HG02884 (cell line): ENCODE results near the gene TMIGD1.
"Not testable (repeated sequence)": the region's sequence is repeated elsewhere in the genome, so short reads cannot be mapped to it uniquely, and the experiment has no call there.

ENCODE experiments used
- ATAC-seq: cut with Tn5 transposase; IDR thresholded peaks from one replicate; pipeline ENCODE4 v1.9.1; 2021; ENCODE audit warnings: mild to moderate bottlenecking, moderate library complexity; ENCODE audit not compliant: unreplicated experiment

Gene TMIGD1

GRCh38 chr17:30358055-30358760 lies 24.4 kb upstream of the TMIGD1 start:
- ATAC-seq, result no peak

DNA sequence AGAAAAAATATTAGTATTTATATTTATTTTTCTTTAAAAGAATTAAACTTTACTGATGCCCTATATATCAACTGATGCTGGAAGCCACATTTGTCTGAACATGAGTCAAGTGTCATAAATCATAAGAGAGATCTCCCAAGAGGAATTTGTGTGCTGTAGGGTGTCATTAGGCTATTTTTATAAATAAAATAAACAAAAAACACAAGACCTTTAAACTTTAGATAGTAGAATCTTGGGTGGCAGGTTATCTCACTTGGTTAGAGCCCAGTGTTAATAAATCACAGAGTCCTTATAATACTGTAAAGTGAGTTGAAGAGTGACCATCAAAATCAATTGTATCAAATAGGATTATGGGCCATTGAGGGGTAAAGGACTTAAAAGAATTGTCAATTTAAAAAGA lies 23.6 kb upstream of the TMIGD1 start:
- ATAC-seq, result no peak

GRCh38 chr17:30354701-30355100 lies 20.8 kb upstream of the TMIGD1 start:
- ATAC-seq, result no peak

- no peak for ATAC-seq
Measured at GRCh38 chr17:30352240-30352814, 18.5 kb upstream of the TMIGD1 start.

- no peak for ATAC-seq
Measured at GRCh38 chr17:30351735-30352134, 17.9 kb upstream of the TMIGD1 start.

GRCh38 chr17:30351263-30351662 lies 17.4 kb upstream of the TMIGD1 start:
- ATAC-seq, result not testable (repeated sequence)

- ATAC-seq, result no peak
Measured at GRCh38 chr17:30349252-30349651, 15.4 kb upstream of the TMIGD1 start.

- ATAC-seq, result no peak
Measured at GRCh38 chr17:30347488-30347887, 13.6 kb upstream of the TMIGD1 start.

GRCh38 chr17:30346221-30346795 lies 12.5 kb upstream of the TMIGD1 start:
- no peak for ATAC-seq

GRCh38 chr17:30345527-30346075 lies 11.7 kb upstream of the TMIGD1 start:
- no peak for ATAC-seq

DNA sequence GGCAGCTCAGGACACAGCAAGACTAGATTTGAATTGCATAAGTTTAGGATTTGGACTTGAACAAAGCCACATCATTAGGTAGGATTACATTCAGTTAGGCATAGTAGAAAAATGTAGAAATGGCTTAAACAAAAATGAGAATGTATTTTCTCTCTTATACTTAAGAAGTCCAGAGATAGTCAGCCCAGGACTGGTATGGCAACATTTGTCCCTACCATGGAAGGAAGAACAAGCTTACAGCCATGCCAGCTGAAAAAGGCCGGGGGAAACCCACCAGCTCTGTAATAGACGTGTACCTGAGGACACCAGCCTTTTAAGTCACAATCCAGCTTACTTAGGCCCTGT lies 11.2 kb upstream of the TMIGD1 start:
- no peak for ATAC-seq

DNA sequence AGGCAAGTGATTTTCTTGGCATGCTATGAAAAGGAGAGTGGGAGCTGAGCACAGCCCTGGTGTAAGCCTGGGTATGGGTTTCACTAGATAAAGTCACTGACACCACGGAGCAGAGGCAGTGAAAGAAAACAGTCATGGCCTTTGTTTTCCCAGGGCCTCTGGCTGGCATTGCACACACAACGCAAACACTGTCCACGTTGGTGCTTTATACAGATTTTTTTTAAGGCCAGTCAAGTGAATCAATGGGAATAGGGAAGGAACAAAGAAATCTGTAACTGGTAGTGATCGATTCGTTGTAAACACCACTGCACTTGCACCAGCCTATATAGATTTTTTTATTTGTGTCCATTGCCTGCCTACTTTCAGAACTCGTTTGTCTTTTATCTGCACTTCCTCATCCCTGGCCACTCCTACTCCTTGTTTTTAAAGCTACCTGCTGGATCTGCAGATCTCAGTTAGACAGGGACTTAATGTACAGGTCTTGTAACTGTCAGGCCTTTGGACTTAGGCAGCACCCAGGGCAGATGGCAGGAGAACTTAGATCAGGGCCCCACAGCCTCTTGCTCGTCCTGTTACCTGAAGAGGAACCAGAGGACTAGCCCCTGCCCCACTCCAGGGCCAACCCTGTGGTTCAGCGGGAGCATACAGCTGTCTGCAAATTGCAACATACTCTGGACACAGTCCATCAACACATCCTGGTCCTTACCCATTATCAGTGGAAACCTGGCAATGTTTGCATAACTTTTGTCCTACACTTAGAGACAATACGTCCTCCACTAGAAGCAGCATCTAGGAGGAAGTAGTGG lies 10.6 kb upstream of the TMIGD1 start:
- ATAC-seq, result no peak

DNA sequence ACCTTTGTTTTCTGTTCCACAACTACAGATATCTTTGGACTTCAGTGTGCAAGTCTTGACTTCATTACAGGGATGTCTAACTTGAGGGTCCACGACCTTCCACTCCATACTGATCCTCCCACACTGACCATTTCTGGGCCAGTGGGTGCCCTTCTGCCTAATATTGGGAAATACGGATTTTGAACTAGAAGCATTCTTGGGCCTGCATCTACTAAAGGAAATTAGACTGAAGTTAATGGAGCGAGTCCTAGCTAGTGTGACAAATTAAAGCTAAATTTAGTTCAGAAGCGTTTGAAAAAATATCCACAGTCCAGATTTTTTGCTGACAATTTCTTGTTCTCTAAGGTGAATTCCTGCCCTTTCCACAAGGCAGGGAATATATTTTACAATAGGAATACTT lies 9.9 kb upstream of the TMIGD1 start:
- ATAC-seq, result no peak

DNA sequence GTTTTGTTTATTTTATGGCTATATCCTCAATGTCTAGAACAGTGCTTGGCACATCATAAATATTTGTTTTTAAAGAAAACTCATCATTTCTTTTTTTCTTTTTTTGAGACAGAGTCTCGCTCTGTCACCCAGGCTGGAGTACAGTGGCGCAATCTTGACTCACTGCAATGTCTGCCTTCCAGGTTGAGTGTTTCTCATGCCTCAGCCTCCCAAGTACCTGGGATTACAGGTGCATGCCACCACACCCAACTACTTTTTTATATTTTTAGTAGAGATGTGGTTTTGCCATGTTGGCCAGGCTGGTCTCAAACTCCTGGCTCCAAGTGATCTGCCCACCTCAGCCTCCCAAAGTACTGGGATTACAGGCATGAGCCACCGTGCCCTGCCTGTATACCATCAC lies 9.4 kb upstream of the TMIGD1 start:
- ATAC-seq, result not testable (repeated sequence)

GRCh38 chr17:30341703-30342249 lies 7.9 kb upstream of the TMIGD1 start:
- no peak for ATAC-seq

DNA sequence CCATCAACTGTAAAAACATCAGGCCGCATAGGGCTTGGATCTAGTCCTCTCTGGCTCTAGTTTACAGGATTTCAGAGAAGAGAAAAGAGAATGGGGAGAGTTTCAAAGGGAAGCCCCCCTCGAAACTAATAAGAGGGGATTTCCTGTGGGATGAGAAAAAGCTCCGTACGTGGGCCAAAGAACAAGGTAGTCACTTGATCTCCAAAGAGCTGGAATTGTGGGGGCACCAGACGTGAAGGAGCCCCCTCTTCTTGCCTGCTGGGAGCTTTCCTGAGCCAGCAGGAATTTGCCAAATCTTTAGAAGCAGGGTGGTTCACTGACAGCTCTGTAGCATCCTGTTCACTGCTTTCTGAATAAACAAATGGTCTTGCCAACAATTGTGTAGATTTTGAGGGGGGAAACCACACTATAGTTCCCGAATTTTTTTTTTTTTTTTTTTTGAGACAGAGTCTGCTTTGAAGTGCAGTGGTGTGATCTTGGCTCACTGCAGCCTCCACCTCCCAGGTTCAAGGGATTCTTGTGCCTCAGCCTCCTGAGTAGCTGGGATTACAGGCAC lies 7.0 kb upstream of the TMIGD1 start:
- ATAC-seq, result no peak

DNA sequence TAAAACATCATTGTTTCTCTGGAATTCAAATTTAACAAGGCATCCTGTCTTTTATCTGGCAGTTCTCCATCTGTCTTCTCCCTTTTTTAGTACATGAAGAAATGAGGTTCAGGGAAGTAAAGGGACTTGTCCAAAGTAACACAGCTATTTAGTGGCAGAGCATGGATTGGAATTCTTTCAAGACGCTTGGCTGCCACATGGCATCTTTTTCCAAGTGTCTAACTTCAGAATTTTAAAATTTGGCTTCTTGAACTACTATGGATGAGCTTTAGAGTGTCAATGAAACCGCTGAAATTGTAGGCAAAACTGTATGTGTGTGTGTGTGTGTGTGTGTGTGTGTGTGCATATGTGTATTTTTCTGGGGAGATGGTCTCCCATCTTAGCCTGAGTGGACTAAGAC lies 5.2 kb upstream of the TMIGD1 start:
- ATAC-seq, result no peak

GRCh38 chr17:30337393-30337999 lies 3.6 kb upstream of the TMIGD1 start:
- no peak for ATAC-seq

DNA sequence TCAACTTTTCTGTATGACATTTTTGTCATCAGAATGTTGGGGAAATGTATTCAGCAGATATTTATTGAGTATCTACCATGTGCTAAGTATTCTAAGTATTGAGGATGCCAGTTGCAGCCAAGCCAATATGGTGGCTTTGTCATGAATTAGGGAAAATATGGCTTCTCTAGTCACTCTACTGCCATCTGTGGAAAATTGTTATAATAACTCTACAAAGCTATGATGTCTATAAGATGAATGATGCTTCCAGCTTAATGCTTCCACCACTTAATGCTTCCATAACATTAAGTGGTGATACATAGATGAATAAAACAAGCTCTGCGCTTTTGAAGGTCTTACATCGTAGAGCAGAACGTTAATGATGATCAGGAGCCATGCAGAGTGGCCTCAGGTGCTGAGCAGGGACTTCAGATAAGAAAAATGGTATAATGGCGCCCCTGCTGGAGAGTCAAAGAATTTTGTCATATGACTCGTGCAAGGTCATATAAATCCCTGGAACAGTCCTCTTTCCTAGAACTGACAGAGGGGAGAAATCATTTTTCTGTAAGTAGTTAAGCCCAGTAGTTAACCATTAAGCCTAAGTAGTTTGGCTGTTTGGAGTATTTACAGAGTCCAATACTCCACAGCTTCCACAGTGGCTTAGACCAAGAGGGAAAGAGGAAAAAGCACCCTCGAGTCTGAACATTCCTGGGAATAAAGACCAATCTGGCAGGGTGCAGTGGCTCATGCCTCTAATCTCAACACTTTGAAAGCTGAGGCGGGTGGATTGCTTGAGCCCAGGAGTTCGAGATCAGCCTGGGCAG lies 2.7 kb upstream of the TMIGD1 start:
- ATAC-seq, result no peak

- no peak for ATAC-seq
Measured at GRCh38 chr17:30334421-30334820, 564 bp upstream of the TMIGD1 start.
